Measurements from ENCODE around the gene NSL1.
"Not testable (repeated sequence)": the region's sequence is repeated elsewhere in the genome, so short reads cannot be mapped to it uniquely, and the experiment has no call there.

NSL1 gene

DNA sequence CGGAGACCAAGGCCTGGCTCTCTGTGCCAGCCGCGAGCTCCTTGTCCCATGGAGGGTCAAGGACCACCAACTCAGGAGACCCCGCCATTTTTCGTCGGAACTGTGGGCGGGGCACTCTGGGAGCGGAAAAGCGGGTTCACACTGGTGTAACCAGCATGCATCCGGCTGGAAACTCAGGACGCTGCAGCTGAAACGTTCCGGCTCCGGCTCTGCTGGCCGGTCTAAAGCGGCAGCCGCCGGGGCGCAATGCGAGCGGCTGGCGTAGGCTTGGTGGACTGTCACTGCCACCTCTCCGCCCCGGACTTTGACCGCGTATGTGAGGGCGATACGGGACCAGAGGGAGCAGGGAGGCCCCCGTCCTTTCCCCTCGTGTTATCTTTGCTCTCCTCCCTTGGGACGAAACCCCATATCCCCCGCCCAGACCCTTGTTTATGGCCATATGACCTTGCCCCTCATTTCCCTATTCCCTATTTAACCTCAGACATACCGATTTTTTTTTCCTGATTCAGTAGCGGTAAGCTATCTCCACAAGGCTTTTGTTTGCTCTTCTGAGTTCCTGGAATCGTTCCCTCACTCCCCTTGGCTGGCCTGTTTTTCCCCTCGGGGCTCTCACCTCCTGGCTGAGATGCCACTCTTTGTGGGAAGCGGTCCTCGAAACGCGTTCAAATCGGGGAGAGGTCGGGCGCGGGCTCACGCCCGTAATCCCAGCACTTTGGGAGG lies at the start of gene NSL1, which contains the start of gene TATDN3:
Gene NSL1, minus strand, starts transcription at position 102 of the 720 bp plus-strand sequence. Its CDS starts 14 bp downstream, at position 88.
Gene TATDN3, plus strand, starts transcription at position 219 of the 720 bp plus-strand sequence. Its CDS starts 28 bp downstream, at position 247.
- peak; percentile 85 to 93 for DNase-seq (ENCODE audit: low read depth in 2 of 2)

GRCh38 chr1:212838145-212838544 lies 46.6 kb upstream of the NSL1 start:
- no peak for DNase-seq (ENCODE audit: low read depth in 2 of 2)

DNA sequence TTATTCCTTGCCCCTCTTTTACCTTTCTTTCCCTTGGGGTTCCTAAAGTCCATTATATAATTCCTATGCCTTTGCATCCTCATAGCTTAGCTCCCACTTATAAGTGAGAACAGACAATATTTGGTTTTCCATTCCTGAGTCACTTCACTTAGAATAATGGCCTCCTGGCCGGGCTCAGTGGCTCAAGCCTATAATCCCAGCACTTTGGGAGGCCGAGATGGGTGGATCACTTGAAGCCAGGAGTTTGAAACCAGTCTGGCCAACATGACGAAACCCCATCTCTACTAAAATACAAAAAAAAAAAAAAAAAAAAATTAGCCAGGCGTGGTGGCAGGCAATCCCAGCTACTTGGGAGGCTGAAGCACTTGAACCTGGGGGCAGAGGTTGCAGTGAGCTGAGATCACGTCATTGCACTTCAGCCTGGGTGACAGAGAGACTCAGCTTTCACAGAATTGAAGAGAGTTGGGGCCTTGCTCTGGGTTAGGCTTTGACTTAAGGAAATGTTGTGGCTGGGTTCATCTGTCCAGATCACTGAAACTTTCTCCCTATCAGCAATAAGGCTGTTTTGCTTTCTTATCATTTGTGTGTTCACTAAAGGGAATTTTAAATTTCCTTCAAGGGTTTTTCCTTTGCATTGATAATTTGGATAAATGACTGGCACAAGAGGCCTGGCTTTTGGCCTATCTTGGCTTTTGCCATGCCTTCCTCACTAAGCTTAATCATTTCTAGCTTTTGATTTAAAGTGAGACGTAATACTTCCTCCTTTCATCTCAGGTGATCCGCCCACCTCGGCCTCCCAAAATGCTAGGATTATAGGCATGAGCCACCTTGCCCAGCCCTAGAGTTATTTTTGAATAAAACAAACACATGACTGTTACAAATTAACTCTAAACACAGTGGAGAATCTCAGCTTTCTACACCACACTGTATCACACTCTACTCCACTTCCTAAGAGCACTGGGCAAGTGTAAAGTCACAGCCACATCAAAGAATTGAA lies 41.9 kb upstream of the NSL1 start:
- DNase-seq (ENCODE audit: low read depth in 2 of 2) = not testable (repeated sequence)

GRCh38 chr1:212828395-212828794 lies 36.8 kb upstream of the NSL1 start:
- DNase-seq (ENCODE audit: low read depth in 2 of 2) = no peak

- DNase-seq (ENCODE audit: low read depth in 2 of 2) = no peak
Measured at GRCh38 chr1:212827831-212828278, 36.3 kb upstream of the NSL1 start.

DNA sequence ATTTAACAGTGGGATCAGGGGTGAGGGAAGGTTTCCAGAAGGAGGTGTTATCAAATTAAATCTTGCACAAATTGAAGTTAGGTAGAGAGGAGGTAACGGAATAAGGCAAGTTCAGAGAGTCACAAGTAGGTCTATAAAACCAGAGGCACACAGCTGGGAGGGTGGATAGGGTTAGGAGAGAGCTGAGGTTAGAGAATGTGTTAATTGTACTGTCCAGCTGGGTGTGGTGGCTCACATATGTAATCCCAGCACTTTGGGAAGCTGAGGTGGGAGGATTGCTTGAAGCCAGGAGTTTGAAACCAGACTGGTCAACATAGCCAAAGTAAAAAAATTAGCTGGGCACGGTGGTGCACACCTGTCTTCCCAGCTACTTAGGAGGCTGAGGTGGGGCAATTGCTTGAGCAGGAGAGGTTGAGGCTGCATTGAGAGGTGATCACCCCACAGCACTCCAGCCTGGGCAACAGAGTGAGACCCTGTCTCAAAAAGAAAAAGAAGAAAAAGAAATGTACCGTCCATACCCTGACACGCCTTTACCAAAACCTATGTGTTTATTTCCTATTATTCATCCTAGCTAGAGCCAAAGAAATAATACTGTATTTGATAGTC lies 35.7 kb upstream of the NSL1 start:
- DNase-seq (ENCODE audit: low read depth in 2 of 2) = no peak

- no peak for DNase-seq (ENCODE audit: low read depth in 2 of 2)
Measured at GRCh38 chr1:212825798-212826452, 34.3 kb upstream of the NSL1 start.

DNA sequence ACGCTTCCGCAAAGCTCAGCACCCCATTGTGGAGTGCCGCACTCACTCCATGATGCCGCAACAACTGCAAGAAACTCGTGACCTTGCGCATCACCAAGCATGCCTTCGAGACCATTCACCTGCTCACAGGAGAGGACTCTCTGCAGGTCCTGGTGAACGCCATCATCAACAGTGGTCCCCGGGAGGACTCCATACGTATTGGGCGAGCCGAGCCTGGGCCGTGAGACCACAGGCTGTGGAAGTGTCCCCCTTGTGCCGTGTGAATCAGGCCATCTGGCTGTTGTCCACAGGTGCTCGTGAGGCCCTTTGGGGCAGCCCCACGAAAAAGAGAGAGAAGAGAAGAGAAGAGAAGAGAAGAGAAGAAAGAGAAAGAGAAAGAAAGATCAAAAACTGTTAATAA lies 32.6 kb upstream of the NSL1 start:
- no peak for DNase-seq (ENCODE audit: low read depth in 2 of 2)

DNA sequence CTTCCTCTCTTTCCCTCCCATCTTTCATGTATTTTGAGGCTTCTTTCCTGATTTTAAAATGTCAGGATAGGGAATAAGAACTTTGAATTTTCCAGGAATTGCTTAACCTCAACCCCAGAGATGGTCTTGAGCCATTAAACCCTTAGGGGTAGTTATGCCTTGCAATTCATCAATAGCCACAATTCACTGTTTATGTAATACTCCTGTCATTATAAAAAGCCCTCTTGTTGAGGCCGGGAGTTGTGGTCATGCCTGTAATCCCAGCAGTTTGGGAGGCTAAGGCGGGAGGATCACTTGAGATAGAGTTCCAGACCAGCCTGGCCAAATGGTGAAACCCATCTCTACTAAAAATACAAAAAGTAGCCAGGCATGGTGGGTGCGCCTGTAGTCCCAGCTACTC lies 31.4 kb upstream of the NSL1 start:
- no peak for DNase-seq (ENCODE audit: low read depth in 2 of 2)

DNA sequence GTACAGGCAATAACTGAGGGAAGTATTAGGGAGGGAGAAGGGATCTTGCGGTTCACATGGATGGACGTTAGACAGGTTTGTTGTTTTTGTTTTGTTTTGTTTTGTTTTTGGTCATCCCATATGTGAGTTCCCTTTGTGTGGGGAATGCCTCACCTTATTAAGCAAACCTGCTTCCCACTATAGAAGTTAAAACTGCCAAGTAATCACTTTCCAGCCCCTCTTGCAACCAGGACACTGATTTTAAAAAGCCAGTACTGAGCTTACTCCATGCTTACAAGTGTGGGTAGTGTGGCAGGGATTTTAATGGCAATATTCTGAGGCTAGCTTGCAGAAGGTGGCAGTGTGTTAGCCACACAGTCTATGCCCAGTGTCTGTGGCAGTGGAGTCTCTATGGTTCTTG lies 29.4 kb upstream of the NSL1 start:
- no peak for DNase-seq (ENCODE audit: low read depth in 2 of 2)

DNA sequence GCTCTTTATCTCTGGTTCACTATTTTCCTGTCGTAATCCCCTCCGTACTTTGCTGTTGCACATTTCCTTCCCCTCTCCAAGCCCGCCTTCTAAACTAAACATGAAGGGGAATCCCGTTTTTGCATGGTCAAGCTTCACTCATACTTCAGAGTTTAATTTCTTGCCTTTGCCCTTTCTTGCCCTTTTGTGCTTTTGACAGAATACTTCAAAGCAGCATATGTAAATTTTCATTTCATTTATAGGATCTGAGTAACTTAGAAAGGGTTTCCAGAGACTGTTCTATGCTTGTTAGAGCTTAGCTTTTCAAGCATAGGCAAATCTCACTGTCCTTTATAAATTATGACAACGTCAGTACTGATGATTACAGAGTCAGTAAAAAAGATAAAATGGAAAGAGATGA lies 28.1 kb upstream of the NSL1 start:
- DNase-seq (ENCODE audit: low read depth in 2 of 2) = no peak

GRCh38 chr1:212816567-212817278 lies 25.1 kb upstream of the NSL1 start:
- no peak for DNase-seq (ENCODE audit: low read depth in 2 of 2)

- DNase-seq (ENCODE audit: low read depth in 2 of 2) = no peak
Measured at GRCh38 chr1:212814537-212815334, 23.2 kb upstream of the NSL1 start.

GRCh38 chr1:212805767-212806166 lies 14.2 kb upstream of the NSL1 start:
- no peak for DNase-seq (ENCODE audit: low read depth in 2 of 2)

DNA sequence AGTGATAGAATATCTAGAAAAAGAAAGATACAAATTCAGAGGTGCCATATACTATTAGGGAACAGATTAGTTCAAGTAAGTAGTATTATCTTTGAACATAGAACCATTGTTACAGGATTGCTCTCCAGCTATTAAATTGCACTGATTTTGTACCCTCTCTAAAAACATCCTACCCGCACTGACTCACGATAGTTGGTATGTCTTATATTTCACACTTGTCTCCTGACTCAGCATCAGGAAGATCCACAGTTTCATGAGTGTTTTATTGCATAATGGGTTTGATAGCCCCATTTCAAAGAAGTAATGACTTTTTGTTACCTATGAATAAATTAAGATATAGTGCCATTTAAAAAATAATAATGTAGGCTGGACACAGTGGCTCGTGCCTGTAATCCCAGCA lies 6.1 kb upstream of the NSL1 start:
- DNase-seq (ENCODE audit: low read depth in 2 of 2) = no peak

DNA sequence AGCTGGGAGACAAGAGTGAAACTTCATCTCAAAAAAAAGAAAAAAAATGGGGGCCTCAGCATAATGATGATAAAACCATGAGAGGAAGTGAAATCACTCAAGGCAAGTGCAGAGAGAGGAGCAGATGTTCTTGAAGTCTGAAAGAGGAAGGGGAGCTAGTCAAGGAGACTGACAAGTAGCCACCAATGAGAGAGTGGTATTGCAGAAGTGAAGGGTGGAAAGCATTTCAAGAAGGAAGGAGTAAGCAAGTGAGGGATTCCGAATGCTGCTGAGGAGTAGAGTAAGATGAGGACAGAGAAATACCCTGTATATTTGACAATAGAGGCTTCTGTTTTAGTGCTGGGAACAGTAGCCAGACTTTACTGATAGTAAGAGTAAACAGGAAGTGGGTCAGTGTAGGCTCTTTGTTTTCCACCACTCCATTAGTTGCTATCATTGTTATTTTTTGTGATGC lies 3.0 kb upstream of the NSL1 start:
- no peak for DNase-seq (ENCODE audit: low read depth in 2 of 2)

DNA sequence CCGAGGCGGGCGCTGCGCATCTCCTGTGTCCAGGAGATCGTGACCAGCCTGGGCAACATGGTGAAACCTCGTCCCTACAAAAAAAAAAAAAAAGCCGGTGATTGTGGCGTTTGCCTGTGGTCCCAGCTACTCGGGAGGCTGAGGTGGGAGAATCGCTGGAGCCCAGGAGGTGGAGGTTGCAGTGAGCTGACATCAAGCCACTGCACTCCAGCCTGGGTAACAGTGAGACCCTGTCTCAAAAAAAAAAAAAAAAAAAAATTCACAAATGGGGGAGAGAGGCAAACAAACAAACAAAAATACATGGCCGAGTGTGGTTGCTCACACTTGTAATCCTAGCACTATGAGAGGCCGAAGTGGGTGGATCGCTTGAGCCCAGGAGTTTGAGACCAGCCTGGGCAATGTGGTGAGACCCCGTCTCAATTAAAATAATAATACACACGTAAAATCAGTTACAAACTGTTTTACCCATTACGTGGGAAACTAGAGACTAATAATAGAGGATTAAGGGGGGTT lies 875 bp upstream of the NSL1 start:
- DNase-seq (ENCODE audit: low read depth in 2 of 2) = no peak

DNA sequence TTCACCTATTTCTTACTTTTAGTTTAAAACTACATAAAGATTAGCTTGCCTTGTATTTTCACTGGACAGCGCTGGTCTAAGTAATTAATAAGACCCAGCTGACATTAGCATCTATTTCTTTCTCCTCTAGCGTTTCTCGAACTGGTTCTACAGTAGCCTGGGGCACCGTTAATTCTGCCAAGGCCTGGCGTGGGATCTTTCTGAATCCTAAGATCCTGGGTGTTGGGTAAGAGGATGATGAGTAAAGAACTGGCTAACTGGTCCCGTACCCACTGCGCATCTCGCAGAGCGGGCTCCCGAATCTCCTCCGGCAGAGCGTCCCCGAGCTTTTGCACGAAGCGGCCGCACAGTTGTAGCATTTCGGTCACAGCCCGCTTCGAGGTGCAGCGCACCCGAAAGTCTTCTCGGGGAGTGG lies 309 bp downstream of the NSL1 start:
- DNase-seq (ENCODE audit: low read depth in 2 of 2) = no peak

DNA sequence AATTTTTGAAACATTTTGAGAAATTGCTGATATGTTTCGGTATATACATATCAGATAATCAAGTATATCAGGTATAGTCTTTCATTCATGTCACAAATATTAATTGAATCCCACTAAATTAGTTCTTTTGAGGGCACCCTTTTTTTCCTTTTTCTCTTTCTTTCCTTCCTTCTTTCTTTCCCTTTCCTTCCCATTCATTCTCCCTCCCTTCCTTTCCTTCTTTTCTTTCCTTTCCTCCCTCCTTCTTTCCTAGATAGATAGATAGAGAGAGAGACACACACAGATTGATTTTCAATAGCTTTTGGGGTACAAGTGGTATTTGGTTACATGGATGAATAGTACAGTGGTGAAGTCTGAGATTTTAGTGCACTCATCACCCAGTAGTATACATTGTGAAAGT lies 5.7 kb downstream of the NSL1 start:
- DNase-seq (ENCODE audit: low read depth in 2 of 2) = no peak

- DNase-seq (ENCODE audit: low read depth in 2 of 2) = no peak
Measured at GRCh38 chr1:212783976-212784375, 7.6 kb downstream of the NSL1 start.
